HEK293T (cell line): Measurements from ENCODE around the gene NEK8.

Experiments used
- CTCF ChIA-PET: fragments of 350-600 bp; formaldehyde crosslinking; extraction: SDS; loops from one replicate; lab custom pipeline; 2021; ENCODE audit warnings: antibody characterized with exemption, inconsistent platforms; lab: Yijun Ruan, JAX
- POLR2A ChIA-PET: fragments of 350-600 bp; formaldehyde crosslinking; extraction: SDS; loops from one replicate; lab custom pipeline; 2020; ENCODE audit warnings: antibody characterized with exemption, inconsistent platforms; lab: Yijun Ruan, JAX
- DNase-seq: peaks from one replicate; pipeline ENCODE4 v3.0.0; 2012; ENCODE audit warnings: mixed read lengths; ENCODE audit errors: extremely low spot score
- ARNT ChIP-seq: fragments of 450-650 bp; IDR thresholded peaks from 2 replicates; pipeline ENCODE4 v1.6.1; 2017; ENCODE audit warnings: mild to moderate bottlenecking
- BHLHE40 ChIP-seq: fragments of 450-650 bp; IDR thresholded peaks from 2 replicates; pipeline ENCODE4 v1.6.1; 2016; ENCODE audit warnings: mild to moderate bottlenecking, moderate library complexity, borderline replicate concordance
- CTBP1 ChIP-seq: fragments of 450-650 bp; IDR thresholded peaks from 2 replicates; pipeline ENCODE4 v1.6.1; 2016; ENCODE audit warnings: borderline replicate concordance
- ELF4 ChIP-seq: fragments of 450-650 bp; IDR thresholded peaks from 2 replicates; pipeline ENCODE4 v1.6.1; 2017; ENCODE audit warnings: antibody characterized with exemption
- FOXA1 ChIP-seq: fragments of 450-650 bp; IDR thresholded peaks from 2 replicates; pipeline ENCODE4 v1.6.1; 2016; ENCODE audit warnings: mild to moderate bottlenecking
- FOXK2 ChIP-seq: fragments of 450-650 bp; IDR thresholded peaks from 2 replicates; pipeline ENCODE4 v1.6.1; 2016; ENCODE audit warnings: mild to moderate bottlenecking
- FOXM1 ChIP-seq: fragments of 450-650 bp; IDR thresholded peaks from 2 replicates; pipeline ENCODE4 v1.6.1; 2017; ENCODE audit warnings: mild to moderate bottlenecking, borderline replicate concordance
- HDGF ChIP-seq: fragments of 450-650 bp; IDR thresholded peaks from 2 replicates; pipeline ENCODE4 v1.6.1; 2017; ENCODE audit warnings: antibody characterized with exemption, borderline replicate concordance
- L3MBTL2 ChIP-seq: fragments of 450-650 bp; conservative IDR thresholded peaks from 2 replicates; pipeline ENCODE4 v1.6.1; 2016; ENCODE audit warnings: mild to moderate bottlenecking
- LEF1 ChIP-seq: fragments of 450-650 bp; IDR thresholded peaks from 2 replicates; pipeline ENCODE4 v1.6.1; 2017; ENCODE audit warnings: mild to moderate bottlenecking, borderline replicate concordance
- NFRKB ChIP-seq: fragments of 450-650 bp; IDR thresholded peaks from 2 replicates; pipeline ENCODE4 v1.6.1; 2016; ENCODE audit warnings: mild to moderate bottlenecking, moderate library complexity
- PKNOX1 ChIP-seq: fragments of 450-650 bp; IDR thresholded peaks from 2 replicates; pipeline ENCODE4 v1.6.1; 2016
- SP1 ChIP-seq: fragments of 450-650 bp; IDR thresholded peaks from 2 replicates; pipeline ENCODE4 v1.6.1; 2017
- SUZ12 ChIP-seq: fragments of 450-650 bp; IDR thresholded peaks from 2 replicates; pipeline ENCODE4 v1.6.1; 2016; ENCODE audit warnings: mild to moderate bottlenecking
- TARDBP ChIP-seq: fragments of 450-650 bp; IDR thresholded peaks from 2 replicates; pipeline ENCODE4 v1.6.1; 2016
- ZNF384 ChIP-seq: fragments of 450-650 bp; IDR thresholded peaks from 2 replicates; pipeline ENCODE4 v1.6.1; 2016

Gene NEK8

GRCh38 chr17:28688481-28688880 is 40.1 kb upstream of the NEK8 start:
- POLR2A ChIA-PET: interaction anchor here (0.6 to 1.1 kb wide), 2 partner anchors 23 to 31 kb away, joined by 3 read pairs; partner anchors contain the start of genes PROCA1 and RPL23A
- no peak for DNase-seq
- TF ChIP-seq ARNT (no peak), ELF4 (no peak), FOXK2 (no peak), TARDBP (no peak), NFRKB (no peak), SP1 (no peak), FOXA1 (no peak), FOXM1 (no peak), L3MBTL2 (no peak), ZNF384 (no peak), PKNOX1 (no peak), BHLHE40 (no peak), HDGF (no peak)
- CTCF ChIA-PET: interaction anchor here (0.6 kb wide), 1 partner anchor 16 kb away, joined by 3 read pairs; no protein-coding TSS in a partner anchor

- POLR2A ChIA-PET: interaction anchor here (1.1 kb wide), 1 partner anchor 31 kb away, joined by 3 read pairs; the partner anchor contains the start of gene RPL23A
- CTCF ChIA-PET: no interaction called here
- DNase-seq: no peak
- no peak for TF ChIP-seq CTBP1
- no peak for TF ChIP-seq FOXA1
- no peak for TF ChIP-seq ZNF384
- no peak for TF ChIP-seq NFRKB
- TF ChIP-seq L3MBTL2: no peak
- TF ChIP-seq FOXK2: no peak
- no peak for TF ChIP-seq BHLHE40
- no peak for TF ChIP-seq HDGF
- TF ChIP-seq PKNOX1: no peak
- no peak for TF ChIP-seq SP1
- TF ChIP-seq LEF1: no peak
- no peak for TF ChIP-seq FOXM1
- TF ChIP-seq SUZ12: no peak
- TF ChIP-seq TARDBP: no peak
- no peak for TF ChIP-seq ELF4
- TF ChIP-seq ARNT: no peak
Measured at GRCh38 chr17:28689011-28689410, 39.6 kb upstream of the NEK8 start.

- no peak for DNase-seq
- no peak for TF ChIP-seq NFRKB
- TF ChIP-seq ZNF384: no peak
- no peak for TF ChIP-seq ELF4
- no peak for TF ChIP-seq HDGF
- no peak for TF ChIP-seq FOXA1
- TF ChIP-seq SP1: no peak
- TF ChIP-seq SUZ12: no peak
- TF ChIP-seq L3MBTL2: no peak
- TF ChIP-seq ARNT: no peak
- no peak for TF ChIP-seq BHLHE40
- no peak for TF ChIP-seq TARDBP
- no peak for TF ChIP-seq FOXM1
- TF ChIP-seq LEF1: no peak
- TF ChIP-seq CTBP1: no peak
- no peak for TF ChIP-seq FOXK2
- no peak for TF ChIP-seq PKNOX1
- ChIA-PET POLR2A (interaction anchor here (0.8 to 2.0 kb wide), 6 partner anchors 11 to 122 kb away, joined by 3 to 7 read pairs (median 4); partner anchors contain the start of genes BLTP2, PIGS and RPL23A), CTCF (no interaction called here)
Measured at GRCh38 chr17:28693869-28694268, 34.7 kb upstream of the NEK8 start.

GRCh38 chr17:28698253-28698941 is 30.2 kb upstream of the NEK8 start:
- DNase-seq: no peak
- POLR2A ChIA-PET: interaction anchor here (1.2 to 15.7 kb wide), 3 partner anchors 13 to 26 kb away, joined by 3 to 309 read pairs (median 3); partner anchors contain the start of genes NEK8, PROCA1, RPL23A and TLCD1
- TF ChIP-seq SUZ12 (no peak), L3MBTL2 (no peak), ZNF384 (no peak)
- CTCF ChIA-PET: no interaction called here

GRCh38 chr17:28700278-28700677 is 28.3 kb upstream of the NEK8 start:
- no peak for TF ChIP-seq SP1
- no peak for TF ChIP-seq CTBP1
- TF ChIP-seq HDGF: no peak
- no peak for TF ChIP-seq PKNOX1
- no peak for TF ChIP-seq FOXK2
- TF ChIP-seq ELF4: no peak
- TF ChIP-seq NFRKB: no peak
- TF ChIP-seq LEF1: no peak
- POLR2A ChIA-PET: interaction anchor here (2.6 to 15.7 kb wide), 2 partner anchors 11 to 24 kb away, joined by 25 to 309 read pairs; partner anchors contain the start of genes NEK8, PROCA1, RPL23A and TLCD1
- DNase-seq: no peak
- CTCF ChIA-PET: interaction anchor here (0.5 kb wide), 1 partner anchor 15 kb away, joined by 3 read pairs; no protein-coding TSS in a partner anchor
